Osteoblast (primary cell): ENCODE measurements around the gene NEDD4L. TPM values are rescaled to one million over a fixed set of nuclear protein-coding genes. Genes with fewer than 3 reads are reported as not detected.

Experiments
- DNase-seq: peaks from one replicate; pipeline ENCODE4 v3.0.0; 2011; ENCODE audit warnings: low spot score, mixed read lengths; ENCODE audit not compliant: insufficient read length; ENCODE audit errors: missing footprints
- H2AFZ ChIP-seq: 2 replicates; pipeline ENCODE4 v1.6.0; 2011; ENCODE audit warnings: mild to moderate bottlenecking, low read length
- H3K27ac ChIP-seq: 2 replicates; pipeline ENCODE4 v1.5.1; 2011; ENCODE audit warnings: mild to moderate bottlenecking, low read depth, low read length, moderate library complexity
- H3K27me3 ChIP-seq: 2 replicates; pipeline ENCODE4 v1.6.0; 2012; ENCODE audit warnings: mild to moderate bottlenecking, control low read depth, inconsistent platforms, low read length, moderate library complexity; ENCODE audit not compliant: insufficient read depth
- H3K36me3 ChIP-seq: 2 replicates; pipeline ENCODE4 v1.5.1; 2011; ENCODE audit warnings: mild to moderate bottlenecking, low read length, control low read depth, moderate library complexity; ENCODE audit not compliant: insufficient read depth
- H3K4me1 ChIP-seq: 2 replicates; pipeline ENCODE4 v1.5.1; 2011; ENCODE audit warnings: mild to moderate bottlenecking, low read length, control low read depth, moderate library complexity; ENCODE audit not compliant: insufficient read depth
- H3K4me2 ChIP-seq: 2 replicates; pipeline ENCODE4 v1.6.0; 2011; ENCODE audit warnings: mild to moderate bottlenecking, low read length; ENCODE audit not compliant: insufficient read depth
- H3K4me3 ChIP-seq: fragments of 200-600 bp; sonication (generic); 3 replicates; pipeline ENCODE4 v1.5.1; 2012; ENCODE audit warnings: mild to moderate bottlenecking, low read length, inconsistent platforms; ENCODE audit not compliant: insufficient read depth
- H3K79me2 ChIP-seq: 2 replicates; pipeline ENCODE4 v1.6.0; 2012; ENCODE audit warnings: mild to moderate bottlenecking, low read length, control low read depth, inconsistent platforms; ENCODE audit not compliant: insufficient read depth
- H3K9me3 ChIP-seq: 2 replicates; pipeline ENCODE4 v1.5.1; 2011; ENCODE audit warnings: low read depth, low read length, control low read depth
- H4K20me1 ChIP-seq: 2 replicates; pipeline ENCODE4 v1.6.0; 2012; ENCODE audit warnings: mild to moderate bottlenecking, low read length, control low read depth; ENCODE audit not compliant: insufficient read depth
- small RNA-seq: library from RNA; depleted of rRNA; stranded (forward); fragments of <200 nt; gene quantifications from one replicate; pipeline ENCODE3, GENCODE V24; 2012
- total RNA-seq: library from RNA; depleted of rRNA; stranded (reverse); fragments of >200 nt; gene quantifications from 2 replicates; pipeline ENCODE4 v1.2.3, GENCODE V29; 2012
- TF ChIP-seq, protein P1 (sequence below): IDR thresholded peaks from 2 replicates; pipeline ENCODE4 v1.5.1; 2011; ENCODE audit warnings: mild to moderate bottlenecking, low read depth, low read length, moderate library complexity; ENCODE audit errors: extremely low read depth

The NEDD4L gene
- total RNA-seq, 1 donor, result 30.0 TPM

DNA sequence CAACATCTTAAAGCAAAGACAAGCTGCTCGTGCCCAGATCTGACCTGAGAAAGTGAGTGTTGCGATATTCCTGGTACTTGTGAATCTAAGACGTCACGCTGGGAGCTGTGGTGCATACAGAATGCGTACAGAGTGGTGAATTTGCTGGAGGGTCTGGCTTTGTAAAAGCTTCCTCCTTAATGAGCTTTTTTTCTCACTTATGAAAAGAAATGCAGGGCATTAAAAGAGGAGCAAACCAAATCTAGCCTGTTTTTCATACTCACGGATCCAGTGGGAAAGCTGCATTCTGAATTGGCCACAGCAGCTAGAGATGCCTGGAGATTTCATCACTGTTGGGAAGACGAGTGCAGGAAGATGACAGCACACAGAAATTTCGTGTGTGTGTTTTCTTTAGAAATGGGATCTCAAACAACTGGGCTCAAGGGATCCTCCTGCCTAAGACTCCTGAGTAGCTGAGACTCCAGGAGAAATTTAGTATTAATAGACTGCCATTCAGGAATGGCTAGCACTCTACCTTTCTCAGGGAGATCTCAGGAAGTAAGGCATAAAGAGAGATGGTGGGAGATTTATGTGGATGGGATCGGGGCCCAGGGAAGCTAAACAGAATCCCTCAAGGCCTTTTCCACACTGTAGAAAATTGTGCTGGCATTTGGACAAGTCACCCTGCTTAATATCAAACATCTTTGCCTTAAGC, 403.5 kb downstream of the NEDD4L start:
- H3K27ac ChIP-seq, result no peak overlapping the region
- peaks cover 2% of the 10 kb centered on the region for H3K27me3 ChIP-seq
- peak; percentile 82 for DNase-seq
- H3K9me3 ChIP-seq, result no peaks in the 10 kb centered on the region
- no peaks in the 10 kb centered on the region for H3K36me3 ChIP-seq
- TF ChIP-seq, protein P1, sequence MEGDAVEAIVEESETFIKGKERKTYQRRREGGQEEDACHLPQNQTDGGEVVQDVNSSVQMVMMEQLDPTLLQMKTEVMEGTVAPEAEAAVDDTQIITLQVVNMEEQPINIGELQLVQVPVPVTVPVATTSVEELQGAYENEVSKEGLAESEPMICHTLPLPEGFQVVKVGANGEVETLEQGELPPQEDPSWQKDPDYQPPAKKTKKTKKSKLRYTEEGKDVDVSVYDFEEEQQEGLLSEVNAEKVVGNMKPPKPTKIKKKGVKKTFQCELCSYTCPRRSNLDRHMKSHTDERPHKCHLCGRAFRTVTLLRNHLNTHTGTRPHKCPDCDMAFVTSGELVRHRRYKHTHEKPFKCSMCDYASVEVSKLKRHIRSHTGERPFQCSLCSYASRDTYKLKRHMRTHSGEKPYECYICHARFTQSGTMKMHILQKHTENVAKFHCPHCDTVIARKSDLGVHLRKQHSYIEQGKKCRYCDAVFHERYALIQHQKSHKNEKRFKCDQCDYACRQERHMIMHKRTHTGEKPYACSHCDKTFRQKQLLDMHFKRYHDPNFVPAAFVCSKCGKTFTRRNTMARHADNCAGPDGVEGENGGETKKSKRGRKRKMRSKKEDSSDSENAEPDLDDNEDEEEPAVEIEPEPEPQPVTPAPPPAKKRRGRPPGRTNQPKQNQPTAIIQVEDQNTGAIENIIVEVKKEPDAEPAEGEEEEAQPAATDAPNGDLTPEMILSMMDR, result no peak
- H3K4me3 ChIP-seq, result no peak overlapping the region
- peak overlapping the region; percentile 86 for H2AFZ ChIP-seq
- no peaks in the 10 kb centered on the region for H3K79me2 ChIP-seq
- peak overlapping the region; percentile 29 for H3K4me2 ChIP-seq
- peaks cover 8% of the 10 kb centered on the region for H3K4me1 ChIP-seq
- H4K20me1 ChIP-seq, result no peaks in the 10 kb centered on the region

DNA sequence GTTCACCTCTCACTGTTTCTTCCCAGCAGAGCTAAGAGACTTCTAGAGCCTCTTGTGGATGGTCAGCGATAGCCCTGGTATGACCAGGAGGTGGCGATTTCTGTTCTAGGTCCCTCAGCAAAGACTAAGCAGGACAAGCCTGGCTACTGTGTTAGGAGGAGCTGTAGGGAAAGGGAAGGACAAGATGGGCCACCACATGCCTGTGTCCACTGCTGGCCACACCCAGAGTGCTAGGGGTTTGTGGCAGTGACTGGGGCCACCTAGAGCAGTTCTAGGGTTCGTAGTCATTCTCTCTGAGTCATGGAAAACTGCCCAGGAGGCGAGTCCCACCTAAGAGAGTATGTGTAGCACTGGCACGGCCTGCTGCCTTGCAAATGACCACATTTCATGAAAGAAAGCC, 405.4 kb downstream of the NEDD4L start:
- Histone ChIP-seq H3K36me3 (no peaks in the 10 kb centered on the region), H3K27me3 (peaks cover 9% of the 10 kb centered on the region), H4K20me1 (no peaks in the 10 kb centered on the region), H3K4me1 (peaks cover 8% of the 10 kb centered on the region), H3K79me2 (no peaks in the 10 kb centered on the region), H3K4me3 (no peak overlapping the region), H2AFZ (peak overlapping the region; percentile 7), H3K27ac (no peak overlapping the region), H3K9me3 (no peaks in the 10 kb centered on the region), H3K4me2 (no peak overlapping the region)
- no peak for DNase-seq
- TF ChIP-seq, protein P1, result no peak

Small RNA genes lying within 50 kb of the gene (small RNA-seq; reads per million reads assigned to genes)
- gene HMGN1P30, result not detected
- not detected for gene MIR3591

Other genes starting within 250 kb of the NEDD4L start
- 41.5 and 46.7 TPM in 2 replicates for gene ATP8B1, start 240.9 kb upstream of the NEDD4L start, total RNA-seq